ENCODE measurements around the gene ARHGAP26. TPM values are rescaled to one million over a fixed set of nuclear protein-coding genes. Genes with fewer than 3 reads are reported as not detected.
A peak's percentile ranks its signal among the peaks of the same experiment; 100 is the strongest.

The ARHGAP26 gene
- total RNA-seq, 2 donors from 2014 or later: 21.3 to 22.7 TPM

- DNase-seq: no peak
- Mint-ChIP-seq H3K27ac (peak overlapping the region; percentile 34), H3K4me3 (no peak overlapping the region), H3K36me3 (ENCODE audit: low read depth) (peaks cover 5% of the 10 kb centered on the region), H3K4me1 (peaks cover 18% of the 10 kb centered on the region), H3K27me3 (no peaks in the 10 kb centered on the region)
- H3K9me3 ChIP-seq (ENCODE audit: control insufficient read depth, low read length, poor library complexity, severe bottlenecking): no peaks in the 10 kb centered on the region
- ATAC-seq: no peak
Measured at GRCh38 chr5:142971303-142972013, 201.3 kb downstream of the ARHGAP26 start.

GRCh38 chr5:142972064-142972570, 201.9 kb downstream of the ARHGAP26 start:
- DNase-seq: no peak
- H3K36me3 Mint-ChIP-seq (ENCODE audit: low read depth): peaks cover 2% of the 10 kb centered on the region
- H3K27ac Mint-ChIP-seq: no peak overlapping the region
- H3K4me3 Mint-ChIP-seq: no peak overlapping the region
- no peaks in the 10 kb centered on the region for H3K27me3 Mint-ChIP-seq
- ATAC-seq: no peak
- H3K4me1 Mint-ChIP-seq: peaks cover 18% of the 10 kb centered on the region
- no peaks in the 10 kb centered on the region for H3K9me3 ChIP-seq (ENCODE audit: control insufficient read depth, low read length, poor library complexity, severe bottlenecking)

DNA sequence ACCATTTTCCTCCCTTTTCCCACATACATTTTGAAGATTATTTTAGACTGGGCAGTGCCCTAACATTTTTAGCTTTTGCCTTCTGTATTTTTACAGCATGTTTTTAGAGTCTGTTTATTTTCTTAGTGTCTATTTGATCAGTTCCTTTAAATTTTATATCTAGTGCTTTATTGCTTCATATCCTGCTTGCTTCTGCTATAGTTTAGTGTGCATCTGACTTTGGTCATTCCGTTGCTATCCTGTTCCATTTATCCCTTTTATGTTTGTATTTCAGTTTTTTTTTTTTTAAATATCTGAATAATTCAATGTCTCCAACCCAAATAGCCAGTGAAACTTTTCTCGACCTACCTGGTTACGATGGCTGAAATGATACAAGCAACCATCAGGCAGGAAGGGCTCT, 203.8 kb downstream of the ARHGAP26 start:
- DNase-seq (no peak), ATAC-seq (no peak)
- peaks cover 22% of the 10 kb centered on the region for H3K4me1 Mint-ChIP-seq
- H3K27ac Mint-ChIP-seq: no peak overlapping the region
- H3K4me3 Mint-ChIP-seq: no peak overlapping the region
- no peaks in the 10 kb centered on the region for H3K27me3 Mint-ChIP-seq
- H3K9me3 ChIP-seq (ENCODE audit: control insufficient read depth, low read length, poor library complexity, severe bottlenecking): no peaks in the 10 kb centered on the region
- H3K36me3 Mint-ChIP-seq (ENCODE audit: low read depth): peaks cover 2% of the 10 kb centered on the region

DNA sequence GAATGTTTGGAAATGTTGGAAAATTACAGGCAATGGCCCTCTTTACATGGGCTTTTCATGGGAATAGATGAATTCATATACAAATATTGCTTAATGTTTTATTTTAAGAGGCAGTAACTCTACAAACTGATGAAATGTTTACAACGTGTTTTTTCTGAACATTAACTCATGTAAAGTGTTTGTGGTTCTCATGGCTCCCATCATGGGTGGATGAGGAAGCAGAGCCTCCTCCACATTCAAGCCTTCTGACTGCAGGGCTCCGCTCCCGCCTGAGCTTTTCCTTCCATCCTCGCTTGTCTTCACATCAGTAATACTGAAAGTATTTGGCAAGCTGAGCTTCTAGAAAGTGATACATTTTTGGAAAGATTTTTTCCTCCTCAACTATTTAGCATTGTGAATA, 204.2 kb downstream of the ARHGAP26 start:
- Mint-ChIP-seq H3K27me3 (no peaks in the 10 kb centered on the region), H3K4me3 (no peak overlapping the region), H3K27ac (no peak overlapping the region), H3K4me1 (peaks cover 20% of the 10 kb centered on the region), H3K36me3 (ENCODE audit: low read depth) (peaks cover 2% of the 10 kb centered on the region)
- DNase-seq: no peak
- no peaks in the 10 kb centered on the region for H3K9me3 ChIP-seq (ENCODE audit: control insufficient read depth, low read length, poor library complexity, severe bottlenecking)
- no peak for ATAC-seq

GRCh38 chr5:142976861-142977260, 206.7 kb downstream of the ARHGAP26 start:
- no peak overlapping the region for H3K4me3 Mint-ChIP-seq
- H3K27me3 Mint-ChIP-seq: no peaks in the 10 kb centered on the region
- peaks cover 19% of the 10 kb centered on the region for H3K4me1 Mint-ChIP-seq
- peak overlapping the region; percentile 91 for H3K27ac Mint-ChIP-seq
- ATAC-seq (no peak), DNase-seq (no peak)
- H3K9me3 ChIP-seq (ENCODE audit: control insufficient read depth, low read length, poor library complexity, severe bottlenecking): no peaks in the 10 kb centered on the region
- peaks cover 2% of the 10 kb centered on the region for H3K36me3 Mint-ChIP-seq (ENCODE audit: low read depth)

DNA sequence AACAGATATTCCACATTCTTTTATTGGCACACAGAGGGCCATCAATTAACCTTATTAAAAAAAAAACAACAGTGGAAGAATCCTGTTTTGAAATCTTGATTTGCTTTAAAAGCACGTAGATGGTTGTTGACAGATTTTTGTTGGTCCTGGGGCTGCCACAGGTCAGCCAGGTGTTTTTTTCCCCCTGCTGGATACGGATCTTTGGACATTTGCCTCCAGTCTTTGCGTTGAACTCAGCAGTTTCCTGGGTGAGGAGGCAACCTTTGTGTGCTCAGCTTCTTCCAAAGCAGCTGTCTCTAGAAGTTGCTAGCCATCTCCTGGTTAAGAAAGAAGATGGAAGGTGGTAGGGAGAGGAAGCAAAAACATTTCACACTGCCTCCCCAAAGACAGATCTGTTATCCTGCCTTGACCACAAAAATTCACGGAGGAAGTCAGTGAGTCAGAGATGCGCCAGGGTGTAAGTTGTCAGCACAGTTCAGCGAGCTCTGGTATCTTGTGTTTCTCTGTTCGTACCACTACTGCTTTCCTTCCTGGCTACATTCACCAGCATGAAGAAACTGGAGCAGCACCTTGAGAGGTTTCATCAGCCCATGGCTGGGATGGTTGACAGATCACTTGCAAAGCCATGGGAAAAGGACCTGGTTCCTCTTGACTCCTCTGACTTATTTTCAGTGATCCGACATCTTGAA, 207.3 kb downstream of the ARHGAP26 start:
- ATAC-seq (peak; percentile 94), DNase-seq (no peak)
- peak overlapping the region; percentile 91 for H3K27ac Mint-ChIP-seq
- H3K36me3 Mint-ChIP-seq (ENCODE audit: low read depth): peaks cover 2% of the 10 kb centered on the region
- no peaks in the 10 kb centered on the region for H3K9me3 ChIP-seq (ENCODE audit: control insufficient read depth, low read length, poor library complexity, severe bottlenecking)
- H3K27me3 Mint-ChIP-seq: no peaks in the 10 kb centered on the region
- H3K4me1 Mint-ChIP-seq: peaks cover 23% of the 10 kb centered on the region
- H3K4me3 Mint-ChIP-seq: peak overlapping the region; percentile 66

GRCh38 chr5:142978252-142978651, 208.1 kb downstream of the ARHGAP26 start:
- no peak for DNase-seq
- H3K4me1 Mint-ChIP-seq: peaks cover 23% of the 10 kb centered on the region
- H3K36me3 Mint-ChIP-seq (ENCODE audit: low read depth): peaks cover 2% of the 10 kb centered on the region
- no peaks in the 10 kb centered on the region for H3K27me3 Mint-ChIP-seq
- no peak for ATAC-seq
- H3K4me3 Mint-ChIP-seq: no peak overlapping the region
- H3K27ac Mint-ChIP-seq: peak overlapping the region; percentile 91
- no peaks in the 10 kb centered on the region for H3K9me3 ChIP-seq (ENCODE audit: control insufficient read depth, low read length, poor library complexity, severe bottlenecking)

DNA sequence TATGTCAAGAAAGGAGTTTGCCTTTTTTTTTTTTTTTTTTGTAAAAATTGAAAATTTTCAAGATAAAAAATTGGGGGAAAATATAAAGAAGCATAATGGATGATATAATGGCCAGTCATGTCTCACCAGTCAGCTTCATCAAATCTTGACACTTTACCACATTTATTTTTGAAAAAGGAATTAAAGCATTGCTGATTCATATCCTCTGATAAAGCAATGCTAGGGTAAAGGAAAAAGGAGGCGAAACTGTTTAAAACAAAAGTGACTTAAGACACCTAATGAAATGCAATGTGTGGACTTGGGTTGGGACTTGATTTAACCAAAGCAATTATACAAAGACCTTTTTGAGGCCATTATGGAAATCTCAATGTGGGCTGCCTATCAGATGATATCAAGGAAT, 208.5 kb downstream of the ARHGAP26 start:
- no peak for ATAC-seq

DNA sequence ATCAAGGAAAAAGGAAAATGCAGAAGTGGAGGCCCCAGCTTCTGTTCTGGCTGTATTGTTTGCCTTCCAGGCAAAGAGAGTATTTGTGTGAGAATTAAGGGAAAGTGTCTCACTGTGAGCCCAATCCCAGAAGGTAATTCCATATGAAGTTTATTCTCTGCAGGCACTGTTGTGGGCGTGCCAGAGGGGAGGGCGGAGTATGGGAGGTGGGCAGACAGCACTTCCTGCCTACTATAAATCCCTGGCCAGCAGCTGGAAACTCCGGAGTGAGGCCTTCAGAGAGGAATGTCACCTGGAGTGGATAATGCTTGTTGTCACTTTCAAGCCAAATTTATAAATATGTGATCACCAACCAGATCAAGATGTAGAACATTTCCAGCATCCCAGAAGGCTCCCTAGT, 209.5 kb downstream of the ARHGAP26 start:
- ATAC-seq (no peak), DNase-seq (no peak)
- Mint-ChIP-seq H3K4me3 (no peak overlapping the region), H3K36me3 (ENCODE audit: low read depth) (peaks cover 2% of the 10 kb centered on the region), H3K4me1 (peaks cover 23% of the 10 kb centered on the region), H3K27me3 (no peaks in the 10 kb centered on the region), H3K27ac (peak overlapping the region; percentile 24)
- H3K9me3 ChIP-seq (ENCODE audit: control insufficient read depth, low read length, poor library complexity, severe bottlenecking): no peaks in the 10 kb centered on the region

More for the DNA sequence above, 208.5 kb downstream of the ARHGAP26 start:
- no peak overlapping the region for H3K4me3 Mint-ChIP-seq
- H3K27ac Mint-ChIP-seq: peak overlapping the region; percentile 91
- no peak for DNase-seq
- peaks cover 2% of the 10 kb centered on the region for H3K36me3 Mint-ChIP-seq (ENCODE audit: low read depth)
- no peaks in the 10 kb centered on the region for H3K27me3 Mint-ChIP-seq
- peaks cover 22% of the 10 kb centered on the region for H3K4me1 Mint-ChIP-seq
- no peaks in the 10 kb centered on the region for H3K9me3 ChIP-seq (ENCODE audit: control insufficient read depth, low read length, poor library complexity, severe bottlenecking)

- DNase-seq (no peak), ATAC-seq (no peak)
- H3K27ac Mint-ChIP-seq: peak overlapping the region; percentile 35
- peaks cover 2% of the 10 kb centered on the region for H3K36me3 Mint-ChIP-seq (ENCODE audit: low read depth)
- H3K4me1 Mint-ChIP-seq: peaks cover 21% of the 10 kb centered on the region
- no peaks in the 10 kb centered on the region for H3K9me3 ChIP-seq (ENCODE audit: control insufficient read depth, low read length, poor library complexity, severe bottlenecking)
- no peak overlapping the region for H3K4me3 Mint-ChIP-seq
- no peaks in the 10 kb centered on the region for H3K27me3 Mint-ChIP-seq
Measured at GRCh38 chr5:142981475-142981874, 211.3 kb downstream of the ARHGAP26 start.

DNA sequence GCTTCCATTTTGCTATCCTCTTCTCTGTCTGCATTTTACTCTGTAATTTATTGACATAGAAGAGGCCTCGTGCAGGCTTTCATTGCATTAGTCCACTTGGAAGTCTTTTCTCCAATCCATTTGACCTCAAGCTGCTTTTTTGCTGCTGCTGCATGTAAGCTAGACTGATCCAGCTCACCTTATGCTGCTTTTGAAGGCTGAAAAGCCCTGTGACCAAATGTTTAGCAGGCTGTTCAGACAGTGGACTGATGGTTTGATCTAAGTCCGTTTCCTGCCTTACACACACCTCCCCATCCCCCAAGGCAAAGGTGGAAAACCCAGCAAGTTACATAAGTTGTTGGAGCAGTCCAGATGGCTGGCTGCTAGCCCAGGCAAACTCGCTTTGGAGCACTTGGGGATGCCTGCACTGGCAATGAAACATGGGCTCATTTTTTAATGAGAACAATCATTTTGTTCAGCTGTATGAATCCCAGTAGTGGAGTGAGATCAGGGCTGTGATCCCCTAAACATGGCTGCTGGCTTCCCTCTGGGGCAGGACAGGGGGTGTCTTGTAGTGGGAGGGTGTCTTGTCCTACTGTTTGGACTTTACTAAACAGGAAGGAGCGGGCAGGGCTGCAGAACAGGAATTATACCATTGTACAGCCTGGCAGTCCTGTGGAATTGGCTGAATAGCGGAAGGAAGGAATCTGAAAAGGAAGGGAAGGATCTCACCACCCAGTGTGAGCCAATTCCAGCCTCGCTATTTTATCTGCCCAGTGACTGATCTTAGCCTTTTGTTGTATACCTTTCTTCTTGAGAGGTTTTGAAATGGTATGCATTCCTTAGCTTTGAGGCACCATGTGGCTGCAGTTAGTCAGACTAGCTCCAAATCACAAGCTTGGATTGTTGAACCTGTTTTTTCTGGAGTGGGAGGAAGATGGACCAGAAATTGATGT, 212.0 kb downstream of the ARHGAP26 start:
- Mint-ChIP-seq H3K4me1 (peaks cover 21% of the 10 kb centered on the region), H3K36me3 (ENCODE audit: low read depth) (peaks cover 2% of the 10 kb centered on the region), H3K27ac (peak overlapping the region; percentile 35), H3K27me3 (no peaks in the 10 kb centered on the region), H3K4me3 (no peak overlapping the region)
- no peak for DNase-seq
- ATAC-seq: no peak
- H3K9me3 ChIP-seq (ENCODE audit: control insufficient read depth, low read length, poor library complexity, severe bottlenecking): no peaks in the 10 kb centered on the region

GRCh38 chr5:142982821-142983200, 212.6 kb downstream of the ARHGAP26 start:
- peaks cover 18% of the 10 kb centered on the region for H3K4me1 Mint-ChIP-seq
- no peak for ATAC-seq
- H3K27ac Mint-ChIP-seq: no peak overlapping the region
- no peak for DNase-seq
- H3K9me3 ChIP-seq (ENCODE audit: control insufficient read depth, low read length, poor library complexity, severe bottlenecking): no peaks in the 10 kb centered on the region
- H3K36me3 Mint-ChIP-seq (ENCODE audit: low read depth): peaks cover 2% of the 10 kb centered on the region
- H3K4me3 Mint-ChIP-seq: no peak overlapping the region
- H3K27me3 Mint-ChIP-seq: no peaks in the 10 kb centered on the region

DNA sequence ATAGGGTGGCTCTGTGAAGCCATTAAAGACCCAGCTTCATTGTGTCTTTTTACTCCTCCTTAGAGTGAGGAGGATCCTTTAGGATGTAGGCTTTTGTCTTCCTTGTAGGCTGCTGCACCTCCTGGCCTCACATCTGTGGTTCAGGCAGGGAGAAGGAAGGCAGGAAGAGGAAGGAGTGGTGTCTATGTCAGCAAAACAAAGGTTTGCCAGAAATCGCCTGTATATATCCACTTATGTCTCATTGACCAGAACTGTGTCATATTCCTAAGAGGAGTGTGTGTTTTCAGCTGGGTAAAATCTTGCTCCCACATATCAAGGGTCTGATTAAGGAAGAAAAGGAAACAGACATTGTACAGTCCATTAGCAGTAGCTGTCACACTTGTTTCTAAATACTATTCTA, 213.8 kb downstream of the ARHGAP26 start:
- DNase-seq (no peak), ATAC-seq (no peak)
- Mint-ChIP-seq H3K4me3 (no peak overlapping the region), H3K4me1 (peaks cover 15% of the 10 kb centered on the region), H3K27me3 (no peaks in the 10 kb centered on the region), H3K36me3 (ENCODE audit: low read depth) (peaks cover 2% of the 10 kb centered on the region), H3K27ac (no peak overlapping the region)
- H3K9me3 ChIP-seq (ENCODE audit: control insufficient read depth, low read length, poor library complexity, severe bottlenecking): no peaks in the 10 kb centered on the region
